HepG2 (cell line): ENCODE data around the gene CRTC2. TPM values are rescaled to one million over a fixed set of nuclear protein-coding genes. Genes with fewer than 3 reads are reported as not detected.

Experiments
- ATAC-seq: fragments of 200-7000 bp; cut with Tn5 transposase; 3 replicates; pipeline ENCODE4 v1.9.1; 2020; ENCODE audit warnings: mild to moderate bottlenecking, moderate library complexity
- BruUV-seq: library from RNA; stranded (reverse); fragments of 400-500 nt; replicated peaks from 2 replicates; lab custom pipeline; 2021; lab: Mats Ljungman, UMichigan
- CTCF ChIA-PET: fragments of 300-600 bp; formaldehyde crosslinking; extraction: SDS; loops from one replicate; lab custom pipeline; 2021; ENCODE audit warnings: low total read pairs, inconsistent platforms, low intra/inter-chr PET ratio; lab: Yijun Ruan, JAX
- POLR2A ChIA-PET: fragments of 350-600 bp; sonication (Branson Sonifier 250); formaldehyde crosslinking; loops from one replicate; lab custom pipeline; 2020; ENCODE audit warnings: antibody characterized with exemption, inconsistent platforms; lab: Yijun Ruan, JAX
- DNase-seq: peaks from one replicate; pipeline ENCODE4 v3.0.0-alpha.2; 2015; ENCODE audit warnings: low spot score
- FAIRE-seq: peaks from 3 replicates; lab custom pipeline; 2011; peaks lifted over from hg19 to GRCh38; lab: Jason Lieb, UNC
- H2AFZ ChIP-seq: one replicate; pipeline ENCODE4 v1.6.1; 2011; ENCODE audit warnings: low read length, inconsistent platforms
- H3K27ac ChIP-seq: fragments of 300-600 bp; 3 replicates; pipeline ENCODE4 v1.8.0; 2011; ENCODE audit warnings: mixed run types, mild to moderate bottlenecking, mixed read lengths, low read length, inconsistent platforms; ENCODE audit not compliant: insufficient read depth; ENCODE audit errors: extremely low read length
- H3K27me3 ChIP-seq, 2 experiments: fragments of 200-600 bp in 1 of 2; 2 replicates in 1 of 2; 3 replicates in 1 of 2; pipeline versions ENCODE4 v1.6.0 to v1.8.0; 2011; ENCODE audit warnings: low read length in 2 of 2, mild to moderate bottlenecking in 2 of 2, moderate library complexity in 2 of 2, inconsistent platforms in 1 of 2; ENCODE audit not compliant: insufficient read depth in 2 of 2, control insufficient read depth in 1 of 2
- H3K36me3 ChIP-seq, 2 experiments: fragments of 200-600 bp in 1 of 2; replicated peaks in 1 of 2; 2 replicates in 1 of 2; 3 replicates in 1 of 2; pipeline versions ENCODE4 v1.5.1 to v1.8.0; 2011; ENCODE audit warnings: low read length in 2 of 2, inconsistent platforms in 1 of 2; ENCODE audit not compliant: insufficient read depth in 2 of 2, control insufficient read depth in 1 of 2
- H3K4me1 ChIP-seq: 2 replicates; pipeline ENCODE4 v1.5.1; 2012; ENCODE audit warnings: low read length, inconsistent platforms; ENCODE audit not compliant: insufficient read depth
- H3K4me2 ChIP-seq: 2 replicates; pipeline ENCODE4 v1.6.0; 2011; ENCODE audit warnings: low read depth, low read length, inconsistent platforms
- H3K4me3 ChIP-seq, 3 experiments: fragments of 200-600 bp in 1 of 3; sonication (generic), shearing (Covaris generic) in 1 of 3; replicated peaks in 1 of 3; 2 replicates each; pipeline ENCODE4 v1.5.1; 2011 to 2016; ENCODE audit warnings: low read length in 3 of 3, inconsistent platforms in 2 of 3, low read depth in 2 of 3, mild to moderate bottlenecking in 2 of 3, control low read depth in 1 of 3, mixed read lengths in 1 of 3; ENCODE audit not compliant: insufficient read depth in 1 of 3
- H3K79me2 ChIP-seq: one replicate; pipeline ENCODE4 v1.6.1; 2011; ENCODE audit warnings: low read length, inconsistent platforms; ENCODE audit not compliant: insufficient read depth
- H3K9ac ChIP-seq: 2 replicates; pipeline ENCODE4 v1.6.0; 2011; ENCODE audit warnings: mild to moderate bottlenecking, low read depth, low read length, inconsistent platforms; ENCODE audit not compliant: insufficient read depth
- H3K9me3 ChIP-seq: 2 replicates; pipeline ENCODE4 v1.5.1; 2012; ENCODE audit warnings: mild to moderate bottlenecking, low read length
- H4K20me1 ChIP-seq: 2 replicates; pipeline ENCODE4 v1.6.0; 2011; ENCODE audit warnings: inconsistent platforms, mild to moderate bottlenecking, low read length, moderate library complexity; ENCODE audit not compliant: insufficient read depth
- CBFB ChIP-seq: sonication (generic); formaldehyde crosslinking; IDR thresholded peaks from 2 replicates; pipeline ENCODE4 v1.4.0; 2020; ENCODE audit warnings: missing genetic modification reagents
- ERF ChIP-seq: IDR thresholded peaks from 2 replicates; pipeline ENCODE4 v1.6.1; 2018; ENCODE audit warnings: missing biosample characterization, missing genetic modification reagents
- RORA ChIP-seq: sonication (generic); formaldehyde crosslinking; IDR thresholded peaks from 2 replicates; pipeline ENCODE4 v1.5.0; 2020; ENCODE audit warnings: mild to moderate bottlenecking, missing genetic modification reagents, moderate library complexity
- SETDB1 ChIP-seq: sonication (generic); formaldehyde crosslinking; IDR thresholded peaks from 2 replicates; pipeline ENCODE4 v1.5.1; 2020; ENCODE audit warnings: missing genetic modification reagents, mild to moderate bottlenecking, borderline replicate concordance
- ZNF841 ChIP-seq: sonication (generic); formaldehyde crosslinking; IDR thresholded peaks from 2 replicates; pipeline ENCODE4 v1.8.1; 2023; ENCODE audit warnings: missing genetic modification reagents, borderline replicate concordance
- ZSCAN30 ChIP-seq: sonication (generic); formaldehyde crosslinking; IDR thresholded peaks from 2 replicates; pipeline ENCODE4 v1.5.0; 2020; ENCODE audit warnings: mild to moderate bottlenecking, missing genetic modification reagents
- WGBS: methylation state at CpG from one replicate; pipeline ENCODE4 v1.1.6; 2017; ENCODE audit warnings: low lambda C conversion rate; 5-methylcytosine and 5-hydroxymethylcytosine counted together
- in situ Hi-C: cut with HindIII; loops from 2 replicates; pipeline ENCODE4 v1.10.0; 2017; ENCODE audit warnings: low pct_unique_long_range_greater_than_20kb; ENCODE audit not compliant: extremely low pct_ligation_motif_present
- intact Hi-C: fragments of 100-400 bp; cut with micrococcal nuclease; formaldehyde crosslinking; loops from one replicate; pipeline ENCODE4 v1.10.0; 2022; ENCODE audit not compliant: unreplicated experiment
- polyA plus RNA-seq, 8 experiments: library from polyadenylated mRNA; depleted of rRNA in 3 of 8; stranded (reverse) in 7 of 8; unstranded in 1 of 8; fragments of >200 nt; fragmentation: Illumina TruSeq in 4 of 8; extraction: Trizol in 4 of 8; gene quantifications; 2 replicates each; pipeline versions ENCODE4 v1.2.1 to v1.2.3, GENCODE V29; 2011 to 2016; ENCODE audit warnings: low read depth in 4 of 8, missing spikeins in 1 of 8, mixed read lengths in 1 of 8; ENCODE audit not compliant: insufficient read depth in 1 of 8
- total RNA-seq, 5 experiments: library from RNA; depleted of rRNA; stranded (reverse); fragments of >200 nt; fragmentation: Illumina TruSeq; extraction: Trizol; gene quantifications; 2 replicates each; pipeline ENCODE4 v1.2.3, GENCODE V29; 2016; ENCODE audit warnings: low read depth in 1 of 5
- TF ChIP-seq, protein P1 (sequence below): sonication (generic); formaldehyde crosslinking; IDR thresholded peaks from 2 replicates; pipeline ENCODE4 v1.5.1; 2020; ENCODE audit warnings: mild to moderate bottlenecking, moderate library complexity, missing genetic modification reagents

The CRTC2 gene
- total and polyA plus RNA-seq, 2 of the 13 experiments (the other 11 are each of a cell fraction or from before 2014, with no cell fraction given): 6.1 to 26.7 TPM

DNA sequence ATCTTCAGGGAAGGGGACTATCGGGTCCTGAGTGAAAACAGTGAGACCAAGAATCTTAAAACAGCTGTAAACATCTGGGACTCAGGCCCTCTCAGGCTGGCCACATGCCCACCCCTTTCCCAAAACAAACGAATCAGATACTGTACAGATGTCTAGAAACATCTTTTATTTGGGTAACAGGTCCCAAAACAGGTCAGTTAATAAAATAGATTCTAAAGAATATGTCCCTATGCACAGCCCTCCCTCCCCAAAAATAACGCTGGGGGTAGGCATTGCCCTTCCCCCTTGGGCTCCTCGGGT is 499 bp upstream of the CRTC2 start (continued):
- no peak for TF ChIP-seq ERF (CRISPR knock-in tag)
- TF ChIP-seq ZNF841: no peak
- no peak for TF ChIP-seq RORA (CRISPR knock-in tag)
- TF ChIP-seq, all 625 proteins: peak for 0

DNA sequence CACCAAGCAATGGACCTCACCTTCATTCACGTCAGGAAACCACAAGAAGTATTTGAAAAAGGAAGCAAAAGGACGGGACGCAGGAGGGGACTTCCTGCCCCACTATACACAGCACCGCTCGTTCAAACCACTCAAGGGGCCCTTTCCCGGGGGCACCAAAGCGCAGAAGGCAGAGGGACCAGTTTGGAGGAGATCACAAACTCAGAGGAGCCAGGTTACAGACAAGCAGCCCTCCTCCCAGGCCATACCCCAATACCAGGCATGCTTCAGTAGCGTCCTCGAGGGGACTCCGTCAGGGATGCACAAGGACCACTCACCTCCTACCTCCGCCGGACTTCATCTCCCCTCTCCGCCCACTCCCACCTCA is 685 bp downstream of the CRTC2 start:
- Histone ChIP-seq H3K9ac (peak overlapping the region; percentile 85), H3K9me3 (no peaks in the 10 kb centered on the region), H3K79me2 (peaks cover 55% of the 10 kb centered on the region), H3K36me3 (peaks cover 0 to 17% of the 10 kb centered on the region in 2 experiments; a peak in 4 of 5 replicates), H2AFZ (no peak overlapping the region), H3K27me3 (peaks cover 0 to 7% of the 10 kb centered on the region in 2 experiments; a peak in 1 of 5 replicates), H3K4me1 (peaks cover 70% of the 10 kb centered on the region), H3K27ac (peak overlapping the region; percentile 75), H3K4me2 (peak overlapping the region; percentile 89), H3K4me3 (peak overlapping the region; percentile 89 to 99 (median 92)), H4K20me1 (peaks cover 7% of the 10 kb centered on the region; the same call in 1 of the 2 replicates)
- under 1% methylated on average over 12 of the region's 13 CpGs for WGBS
- BruUV-seq: no TSS peak
- intact Hi-C loops (loop anchor here (5.0 kb wide), 1 partner anchor 35 kb away; the partner anchor contains the start of gene GATAD2B), in situ Hi-C loops (no loop called here)
- ChIA-PET POLR2A (interaction anchor here (1.0 to 7.0 kb wide), 6 partner anchors 9 to 33 kb away, joined by 3 to 89 read pairs (median 14); partner anchors contain the start of genes CREB3L4, DENND4B, JTB and RAB13), CTCF (interaction anchor here (0.8 kb wide), 1 partner anchor 9 kb away, joined by 3 read pairs; no protein-coding TSS in a partner anchor)
- FAIRE-seq: no peak
- TF ChIP-seq SETDB1 (CRISPR knock-in tag) (0 out of 2 replicates have a peak, but pooled peaks have one; percentile 12), ZSCAN30 (CRISPR knock-in tag) (no peak), CBFB (peak; percentile 8; the same call in 1 of the 2 replicates)
- TF ChIP-seq, protein P1, sequence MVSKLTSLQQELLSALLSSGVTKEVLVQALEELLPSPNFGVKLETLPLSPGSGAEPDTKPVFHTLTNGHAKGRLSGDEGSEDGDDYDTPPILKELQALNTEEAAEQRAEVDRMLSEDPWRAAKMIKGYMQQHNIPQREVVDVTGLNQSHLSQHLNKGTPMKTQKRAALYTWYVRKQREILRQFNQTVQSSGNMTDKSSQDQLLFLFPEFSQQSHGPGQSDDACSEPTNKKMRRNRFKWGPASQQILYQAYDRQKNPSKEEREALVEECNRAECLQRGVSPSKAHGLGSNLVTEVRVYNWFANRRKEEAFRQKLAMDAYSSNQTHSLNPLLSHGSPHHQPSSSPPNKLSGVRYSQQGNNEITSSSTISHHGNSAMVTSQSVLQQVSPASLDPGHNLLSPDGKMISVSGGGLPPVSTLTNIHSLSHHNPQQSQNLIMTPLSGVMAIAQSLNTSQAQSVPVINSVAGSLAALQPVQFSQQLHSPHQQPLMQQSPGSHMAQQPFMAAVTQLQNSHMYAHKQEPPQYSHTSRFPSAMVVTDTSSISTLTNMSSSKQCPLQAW (CRISPR knock-in tag): peak; percentile 1; the same call in 1 of the 2 replicates
- ATAC-seq: peak; percentile 19
- no peak for DNase-seq
